ENCODE results near the gene KCNQ1.

The KCNQ1 gene

GRCh38 chr11:2400762-2401435 is 43.9 kb upstream of the KCNQ1 start:
- ATAC-seq (ENCODE audit: low read depth) = no peak; the same call in 2 of the 3 replicates
- DNase-seq (ENCODE audit: low spot score) = no peak
- Histone ChIP-seq H3K27ac (ENCODE audit: poor library complexity, severe bottlenecking) (peak overlapping the region; percentile 68), H3K4me3 (ENCODE audit: severe bottlenecking) (peak overlapping the region; percentile 80), H3K27me3 (ENCODE audit: insufficient read depth, poor library complexity, severe bottlenecking) (no peaks in the 10 kb centered on the region), H3K9me3 (ENCODE audit: severe bottlenecking) (no peaks in the 10 kb centered on the region), H3K36me3 (ENCODE audit: low read depth) (peaks cover 30% of the 10 kb centered on the region), H3K4me1 (ENCODE audit: insufficient read depth, poor library complexity, severe bottlenecking) (peaks cover 4% of the 10 kb centered on the region)
- TF ChIP-seq CTCF (IDR thresholded peaks at IDR 0.05; ENCODE audit: poor library complexity, severe bottlenecking) = no peak

- H3K4me3 ChIP-seq (ENCODE audit: severe bottlenecking) = peak overlapping the region; percentile 80
- H3K27ac ChIP-seq (ENCODE audit: poor library complexity, severe bottlenecking) = peak overlapping the region; percentile 68
- no peak for ATAC-seq (ENCODE audit: low read depth)
- no peak for TF ChIP-seq CTCF (IDR thresholded peaks at IDR 0.05; ENCODE audit: poor library complexity, severe bottlenecking)
- no peaks in the 10 kb centered on the region for H3K9me3 ChIP-seq (ENCODE audit: severe bottlenecking)
- no peak for DNase-seq (ENCODE audit: low spot score)
- no peaks in the 10 kb centered on the region for H3K27me3 ChIP-seq (ENCODE audit: insufficient read depth, poor library complexity, severe bottlenecking)
- H3K36me3 ChIP-seq (ENCODE audit: low read depth) = peaks cover 24% of the 10 kb centered on the region
- H3K4me1 ChIP-seq (ENCODE audit: insufficient read depth, poor library complexity, severe bottlenecking) = peaks cover 4% of the 10 kb centered on the region
Measured at GRCh38 chr11:2401436-2401984, 43.3 kb upstream of the KCNQ1 start.

- H3K36me3 ChIP-seq (ENCODE audit: low read depth) = peaks cover 21% of the 10 kb centered on the region
- H3K27ac ChIP-seq (ENCODE audit: poor library complexity, severe bottlenecking) = no peak overlapping the region
- H3K9me3 ChIP-seq (ENCODE audit: severe bottlenecking) = no peaks in the 10 kb centered on the region
- no peaks in the 10 kb centered on the region for H3K27me3 ChIP-seq (ENCODE audit: insufficient read depth, poor library complexity, severe bottlenecking)
- no peak for TF ChIP-seq CTCF (IDR thresholded peaks at IDR 0.05; ENCODE audit: poor library complexity, severe bottlenecking)
- H3K4me3 ChIP-seq (ENCODE audit: severe bottlenecking) = peak overlapping the region; percentile 80
- ATAC-seq (ENCODE audit: low read depth) (no peak), DNase-seq (ENCODE audit: low spot score) (no peak)
- peaks cover 4% of the 10 kb centered on the region for H3K4me1 ChIP-seq (ENCODE audit: insufficient read depth, poor library complexity, severe bottlenecking)
Measured at GRCh38 chr11:2402106-2402505, 42.7 kb upstream of the KCNQ1 start.

GRCh38 chr11:2402890-2403645 is 41.7 kb upstream of the KCNQ1 start:
- Histone ChIP-seq H3K36me3 (ENCODE audit: low read depth) (peaks cover 14% of the 10 kb centered on the region), H3K9me3 (ENCODE audit: severe bottlenecking) (no peaks in the 10 kb centered on the region), H3K4me3 (ENCODE audit: severe bottlenecking) (no peak overlapping the region), H3K27ac (ENCODE audit: poor library complexity, severe bottlenecking) (no peak overlapping the region), H3K27me3 (ENCODE audit: insufficient read depth, poor library complexity, severe bottlenecking) (no peaks in the 10 kb centered on the region), H3K4me1 (ENCODE audit: insufficient read depth, poor library complexity, severe bottlenecking) (peaks cover 4% of the 10 kb centered on the region)
- TF ChIP-seq CTCF (IDR thresholded peaks at IDR 0.05; ENCODE audit: poor library complexity, severe bottlenecking) = no peak
- DNase-seq (ENCODE audit: low spot score) (no peak), ATAC-seq (ENCODE audit: low read depth) (no peak)
